Endodermal cell (in vitro differentiated cells): ENCODE measurements around the gene KIFAP3. TPM values are rescaled to one million over a fixed set of nuclear protein-coding genes. Genes with fewer than 3 reads are reported as not detected.

Source experiments
- DNase-seq: peaks from one replicate; pipeline ENCODE4 v3.0.0-alpha.2; 2017
- H3K27ac ChIP-seq: 2 replicates; pipeline ENCODE4 v1.5.1; 2013; ENCODE audit warnings: mild to moderate bottlenecking, low read depth, low read length, moderate library complexity
- H3K27me3 ChIP-seq: 2 replicates; pipeline ENCODE4 v1.6.1; 2013; ENCODE audit warnings: mild to moderate bottlenecking, low read length, moderate library complexity; ENCODE audit not compliant: insufficient read depth, control insufficient read depth, poor library complexity, severe bottlenecking
- H3K36me3 ChIP-seq: 2 replicates; pipeline ENCODE4 v1.7.0; 2013; ENCODE audit warnings: mild to moderate bottlenecking, low read length, moderate library complexity; ENCODE audit not compliant: control insufficient read depth, insufficient read depth
- H3K4me1 ChIP-seq: one replicate; pipeline ENCODE4 v1.7.0; 2013; ENCODE audit warnings: low read length; ENCODE audit not compliant: control insufficient read depth, insufficient read depth
- H3K4me3 ChIP-seq: 2 replicates; pipeline ENCODE4 v1.5.1; 2013; ENCODE audit warnings: mild to moderate bottlenecking, low read length, moderate library complexity
- H3K9ac ChIP-seq: 2 replicates; pipeline ENCODE4 v1.6.1; 2013; ENCODE audit warnings: mild to moderate bottlenecking, low read length, moderate library complexity; ENCODE audit not compliant: poor library complexity, severe bottlenecking; ENCODE audit errors: extremely low read depth
- H3K9me3 ChIP-seq: 2 replicates; pipeline ENCODE4 v1.6.1; 2013; ENCODE audit warnings: mild to moderate bottlenecking, low read length, moderate library complexity; ENCODE audit not compliant: control insufficient read depth
- H3K27ac Mint-ChIP-seq: 2 replicates; pipeline ENCODE4 v1.8.0; 2020; ENCODE audit warnings: mixed read lengths
- H3K27me3 Mint-ChIP-seq: 2 replicates; pipeline ENCODE4 v1.8.0; 2021; ENCODE audit warnings: mild to moderate bottlenecking, mixed read lengths; ENCODE audit not compliant: insufficient read depth
- H3K36me3 Mint-ChIP-seq: 2 replicates; pipeline ENCODE4 v1.8.0; 2020; ENCODE audit warnings: low read depth, mixed read lengths
- H3K4me1 Mint-ChIP-seq: 2 replicates; pipeline ENCODE4 v1.8.0; 2020; ENCODE audit warnings: mixed read lengths
- H3K4me3 Mint-ChIP-seq: 2 replicates; pipeline ENCODE4 v1.8.0; 2020; ENCODE audit warnings: mild to moderate bottlenecking, moderate library complexity, mixed read lengths
- H3K9me3 Mint-ChIP-seq: 2 replicates; pipeline ENCODE4 v1.8.0; 2020; ENCODE audit warnings: mild to moderate bottlenecking, mixed read lengths
- CTCF ChIP-seq: fragments of 200-600 bp; sonication (generic); conservative IDR thresholded peaks from 2 replicates; pipeline ENCODE4 v1.5.0; 2021; ENCODE audit warnings: antibody characterized with exemption, mild to moderate bottlenecking
- WGBS, 2 experiments: methylation state at CpG; one replicate each; pipeline versions ENCODE4 v1.1.5 to v1.1.7; 2013; ENCODE audit warnings: missing lambda C conversion rate in 2 of 2, mixed read lengths in 1 of 2; ENCODE audit not compliant: insufficient coverage in 1 of 2, insufficient read length in 1 of 2; 5-methylcytosine and 5-hydroxymethylcytosine counted together
- total RNA-seq, 2 donors: library from RNA; stranded (reverse); fragmentation: NEBNext Ultra II Directional in 1 of 2; extraction: Animal tissue kit (Norgen Biotek cat#: 25700) in 1 of 2; gene quantifications; 2 replicates in 1 of 2; 3 replicates in 1 of 2; pipeline ENCODE4 v1.2.1, GENCODE V29; 2021

KIFAP3 gene
- total RNA-seq, 2 donors from 2014 or later = 8.9 to 14.5 TPM

GRCh38 chr1:170049176-170049800 lies 25.2 kb downstream of the KIFAP3 start:
- Mint-ChIP-seq H3K27me3 (no peaks in the 10 kb centered on the region), H3K9me3 (no peaks in the 10 kb centered on the region), H3K27ac (no peak overlapping the region), H3K36me3 (no peaks in the 10 kb centered on the region), H3K4me3 (no peak overlapping the region), H3K4me1 (no peaks in the 10 kb centered on the region)
- Histone ChIP-seq H3K4me3 (no peak overlapping the region), H3K27me3 (no peaks in the 10 kb centered on the region), H3K4me1 (peaks cover 3% of the 10 kb centered on the region), H3K36me3 (no peaks in the 10 kb centered on the region), H3K27ac (no peak overlapping the region), H3K9me3 (no peaks in the 10 kb centered on the region), H3K9ac (no peak overlapping the region)
- peak; percentile 40 for DNase-seq
- 89 to 94% methylated on average over 3 of the region's 3 CpGs for WGBS, 2 experiments
- TF ChIP-seq CTCF = no peak

DNA sequence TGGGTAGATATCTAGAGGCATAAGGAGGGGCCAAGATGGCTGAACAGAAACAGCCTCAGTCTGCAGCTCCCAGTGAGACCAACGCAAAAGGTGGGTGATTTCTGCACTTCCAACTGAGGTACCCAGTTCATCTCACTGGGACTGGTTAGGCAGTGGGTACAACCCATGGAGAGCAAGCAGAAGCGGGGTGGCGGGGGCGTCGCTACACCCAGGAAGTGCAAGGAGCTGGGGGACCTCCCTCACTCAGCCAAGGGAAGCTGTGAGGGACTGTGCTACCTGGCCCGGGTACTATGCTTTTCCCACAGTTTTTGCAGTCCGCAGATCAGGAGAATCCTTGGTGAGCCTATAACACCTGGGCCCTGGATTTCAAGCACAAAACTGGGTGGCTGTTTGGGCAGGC lies 26.0 kb downstream of the KIFAP3 start:
- no peak for DNase-seq
- Mint-ChIP-seq H3K9me3 (no peaks in the 10 kb centered on the region), H3K4me1 (no peaks in the 10 kb centered on the region), H3K36me3 (no peaks in the 10 kb centered on the region), H3K27ac (no peak overlapping the region), H3K4me3 (no peak overlapping the region), H3K27me3 (no peaks in the 10 kb centered on the region)
- Histone ChIP-seq H3K9ac (no peak overlapping the region), H3K36me3 (no peaks in the 10 kb centered on the region), H3K27ac (no peak overlapping the region), H3K4me3 (no peak overlapping the region), H3K9me3 (no peaks in the 10 kb centered on the region), H3K27me3 (no peaks in the 10 kb centered on the region), H3K4me1 (peaks cover 3% of the 10 kb centered on the region)
- 94 to 97% methylated on average over 3 to 7 of the region's 7 CpGs for WGBS, 2 experiments
- no peak for TF ChIP-seq CTCF

DNA sequence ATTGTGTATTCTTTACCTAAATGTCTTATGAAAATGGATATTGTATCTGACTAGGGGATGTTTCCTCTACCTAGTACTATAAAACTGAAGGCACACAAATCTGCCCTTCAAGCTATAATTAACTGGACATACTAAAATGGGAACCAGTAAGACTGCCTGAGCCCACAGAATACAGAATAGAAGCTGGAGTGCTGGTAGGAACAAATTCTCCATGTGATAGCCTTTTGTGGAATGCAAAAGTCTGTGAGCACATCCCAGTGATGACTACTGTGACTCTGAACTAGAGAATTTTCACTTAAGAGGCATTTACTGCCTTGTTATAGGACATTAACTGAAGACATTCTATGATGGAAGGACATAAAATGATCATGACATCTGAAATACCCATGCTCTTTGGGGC lies 30.3 kb downstream of the KIFAP3 start:
- Mint-ChIP-seq H3K4me3 (no peak overlapping the region), H3K27me3 (no peaks in the 10 kb centered on the region), H3K9me3 (no peaks in the 10 kb centered on the region), H3K36me3 (no peaks in the 10 kb centered on the region), H3K4me1 (no peaks in the 10 kb centered on the region), H3K27ac (no peak overlapping the region)
- Histone ChIP-seq H3K27ac (no peak overlapping the region), H3K9ac (no peak overlapping the region), H3K4me3 (no peak overlapping the region), H3K36me3 (no peaks in the 10 kb centered on the region), H3K4me1 (no peaks in the 10 kb centered on the region), H3K27me3 (no peaks in the 10 kb centered on the region), H3K9me3 (no peaks in the 10 kb centered on the region)
- no peak for DNase-seq
- TF ChIP-seq CTCF = no peak
